Chondrocyte (in vitro differentiated cells): Measurements from ENCODE around the gene ATP8A1. TPM values are rescaled to one million over a fixed set of nuclear protein-coding genes. Genes with fewer than 3 reads are reported as not detected.

Experiments used
- DNase-seq: peaks from one replicate; pipeline ENCODE4 v3.0.0; 2021; ENCODE audit warnings: mixed read lengths, low spot score
- H3K27ac Mint-ChIP-seq: one replicate; pipeline ENCODE4 v1.8.0; 2021; ENCODE audit warnings: mild to moderate bottlenecking, moderate library complexity, mixed read lengths; ENCODE audit not compliant: unreplicated experiment
- H3K27me3 Mint-ChIP-seq: 2 replicates; pipeline ENCODE4 v1.8.0; 2021; ENCODE audit warnings: low read depth, mixed read lengths
- H3K36me3 Mint-ChIP-seq: 2 replicates; pipeline ENCODE4 v1.8.0; 2021; ENCODE audit warnings: low read depth, mixed read lengths
- H3K4me1 Mint-ChIP-seq: 2 replicates; pipeline ENCODE4 v1.8.0; 2021; ENCODE audit warnings: low read depth, mild to moderate bottlenecking, mixed read lengths
- H3K4me3 Mint-ChIP-seq: one replicate; pipeline ENCODE4 v1.8.0; 2021; ENCODE audit warnings: mild to moderate bottlenecking, moderate library complexity, mixed read lengths; ENCODE audit not compliant: unreplicated experiment
- H3K9me3 Mint-ChIP-seq: 2 replicates; pipeline ENCODE4 v1.8.0; 2021; ENCODE audit warnings: low read depth, mixed read lengths
- CTCF ChIP-seq: fragments of 200-600 bp; sonication (generic); IDR thresholded peaks from 2 replicates; pipeline ENCODE4 v1.5.0; 2021; ENCODE audit warnings: antibody characterized with exemption, mild to moderate bottlenecking, moderate library complexity
- total RNA-seq: library from RNA; stranded (reverse); gene quantifications from 3 replicates; pipeline ENCODE4 v1.2.1, GENCODE V29; 2021

ATP8A1 gene
- total RNA-seq, 1 donor from 2014 or later: 0.25 TPM

- Mint-ChIP-seq H3K4me3 (no peak overlapping the region), H3K36me3 (no peaks in the 10 kb centered on the region), H3K27ac (no peak overlapping the region), H3K9me3 (no peaks in the 10 kb centered on the region), H3K27me3 (peaks cover 4% of the 10 kb centered on the region), H3K4me1 (no peaks in the 10 kb centered on the region)
- no peak for TF ChIP-seq CTCF
- no peak for DNase-seq
Measured at GRCh38 chr4:42642101-42642797, 14.7 kb downstream of the ATP8A1 start.

- Mint-ChIP-seq H3K4me1 (no peaks in the 10 kb centered on the region), H3K9me3 (no peaks in the 10 kb centered on the region), H3K27ac (no peak overlapping the region), H3K27me3 (peaks cover 9% of the 10 kb centered on the region), H3K36me3 (no peaks in the 10 kb centered on the region), H3K4me3 (no peak overlapping the region)
- TF ChIP-seq CTCF: no peak
- DNase-seq: no peak
Measured at GRCh38 chr4:42641656-42642055, 15.2 kb downstream of the ATP8A1 start.

- H3K4me1 Mint-ChIP-seq: no peaks in the 10 kb centered on the region
- peaks cover 11% of the 10 kb centered on the region for H3K27me3 Mint-ChIP-seq
- no peaks in the 10 kb centered on the region for H3K36me3 Mint-ChIP-seq
- H3K9me3 Mint-ChIP-seq: no peaks in the 10 kb centered on the region
- H3K4me3 Mint-ChIP-seq: no peak overlapping the region
- TF ChIP-seq CTCF: no peak
- no peak for DNase-seq
- H3K27ac Mint-ChIP-seq: no peak overlapping the region
Measured at GRCh38 chr4:42641161-42641560, 15.7 kb downstream of the ATP8A1 start.

GRCh38 chr4:42640613-42641012 lies 16.3 kb downstream of the ATP8A1 start:
- no peaks in the 10 kb centered on the region for H3K4me1 Mint-ChIP-seq
- peaks cover 12% of the 10 kb centered on the region for H3K27me3 Mint-ChIP-seq
- DNase-seq: no peak
- no peak overlapping the region for H3K27ac Mint-ChIP-seq
- TF ChIP-seq CTCF: no peak
- no peaks in the 10 kb centered on the region for H3K9me3 Mint-ChIP-seq
- no peaks in the 10 kb centered on the region for H3K36me3 Mint-ChIP-seq
- no peak overlapping the region for H3K4me3 Mint-ChIP-seq

GRCh38 chr4:42638993-42639392 lies 17.9 kb downstream of the ATP8A1 start:
- H3K4me3 Mint-ChIP-seq: no peak overlapping the region
- H3K9me3 Mint-ChIP-seq: no peaks in the 10 kb centered on the region
- H3K36me3 Mint-ChIP-seq: no peaks in the 10 kb centered on the region
- H3K27me3 Mint-ChIP-seq: peaks cover 12% of the 10 kb centered on the region
- H3K27ac Mint-ChIP-seq: no peak overlapping the region
- DNase-seq: no peak
- H3K4me1 Mint-ChIP-seq: no peaks in the 10 kb centered on the region
- TF ChIP-seq CTCF: no peak
